ENCODE measurements around the gene UBE2H.
"Not testable (repeated sequence)": the region's sequence is repeated elsewhere in the genome, so short reads cannot be mapped to it uniquely, and the experiment has no call there.

UBE2H gene

GRCh38 chr7:129907122-129907736 is 45.5 kb downstream of the UBE2H start:
- H3K27me3 ChIP-seq (ENCODE audit: control insufficient read depth, insufficient read depth, low read length) = no peaks in the 10 kb centered on the region
- H3K36me3 ChIP-seq (ENCODE audit: control insufficient read depth, insufficient read depth, low read length) = peaks cover 3% of the 10 kb centered on the region
- no peak overlapping the region for H3K9ac ChIP-seq (ENCODE audit: low read depth, low read length)
- H3K4me3 ChIP-seq (ENCODE audit: low read depth, low read length) = no peak overlapping the region
- H3K9me3 ChIP-seq (ENCODE audit: control insufficient read depth, insufficient read depth, low read length) = no peaks in the 10 kb centered on the region
- peaks cover 16% of the 10 kb centered on the region for H3K4me1 ChIP-seq (ENCODE audit: control insufficient read depth, insufficient read depth, low read length)
- H3K27ac ChIP-seq (ENCODE audit: low read depth, low read length) = no peak overlapping the region

GRCh38 chr7:129906700-129907099 is 46.1 kb downstream of the UBE2H start:
- H3K9me3 ChIP-seq (ENCODE audit: control insufficient read depth, insufficient read depth, low read length) = no peaks in the 10 kb centered on the region
- H3K36me3 ChIP-seq (ENCODE audit: control insufficient read depth, insufficient read depth, low read length) = peaks cover 3% of the 10 kb centered on the region
- H3K27me3 ChIP-seq (ENCODE audit: control insufficient read depth, insufficient read depth, low read length) = no peaks in the 10 kb centered on the region
- H3K27ac ChIP-seq (ENCODE audit: low read depth, low read length) = no peak overlapping the region
- H3K4me1 ChIP-seq (ENCODE audit: control insufficient read depth, insufficient read depth, low read length) = peaks cover 16% of the 10 kb centered on the region
- no peak overlapping the region for H3K4me3 ChIP-seq (ENCODE audit: low read depth, low read length)
- no peak overlapping the region for H3K9ac ChIP-seq (ENCODE audit: low read depth, low read length)

- Histone ChIP-seq H3K4me3 (ENCODE audit: low read depth, low read length) (no peak overlapping the region), H3K9ac (ENCODE audit: low read depth, low read length) (no peak overlapping the region), H3K27ac (ENCODE audit: low read depth, low read length) (no peak overlapping the region), H3K9me3 (ENCODE audit: control insufficient read depth, insufficient read depth, low read length) (no peaks in the 10 kb centered on the region), H3K36me3 (ENCODE audit: control insufficient read depth, insufficient read depth, low read length) (peaks cover 9% of the 10 kb centered on the region), H3K4me1 (ENCODE audit: control insufficient read depth, insufficient read depth, low read length) (peaks cover 11% of the 10 kb centered on the region; the same call in 1 of the 2 replicates), H3K27me3 (ENCODE audit: control insufficient read depth, insufficient read depth, low read length) (no peaks in the 10 kb centered on the region)
Measured at GRCh38 chr7:129903935-129904334, 48.8 kb downstream of the UBE2H start.

- Histone ChIP-seq H3K4me1 (ENCODE audit: control insufficient read depth, insufficient read depth, low read length) (peaks cover 2% of the 10 kb centered on the region; the same call in 1 of the 2 replicates), H3K4me3 (ENCODE audit: low read depth, low read length) (no peak overlapping the region), H3K9ac (ENCODE audit: low read depth, low read length) (no peak overlapping the region), H3K36me3 (ENCODE audit: control insufficient read depth, insufficient read depth, low read length) (peaks cover 9% of the 10 kb centered on the region), H3K27me3 (ENCODE audit: control insufficient read depth, insufficient read depth, low read length) (no peaks in the 10 kb centered on the region), H3K27ac (ENCODE audit: low read depth, low read length) (peak overlapping the region; percentile 16), H3K9me3 (ENCODE audit: control insufficient read depth, insufficient read depth, low read length) (no peaks in the 10 kb centered on the region)
Measured at GRCh38 chr7:129902788-129903422, 49.9 kb downstream of the UBE2H start.

- Histone ChIP-seq H3K9ac (ENCODE audit: low read depth, low read length) (no peak overlapping the region), H3K36me3 (ENCODE audit: control insufficient read depth, insufficient read depth, low read length) (peaks cover 9% of the 10 kb centered on the region), H3K9me3 (ENCODE audit: control insufficient read depth, insufficient read depth, low read length) (no peaks in the 10 kb centered on the region), H3K27me3 (ENCODE audit: control insufficient read depth, insufficient read depth, low read length) (no peaks in the 10 kb centered on the region), H3K4me1 (ENCODE audit: control insufficient read depth, insufficient read depth, low read length) (no peaks in the 10 kb centered on the region), H3K4me3 (ENCODE audit: low read depth, low read length) (no peak overlapping the region), H3K27ac (ENCODE audit: low read depth, low read length) (no peak overlapping the region)
Measured at GRCh38 chr7:129898502-129899160, 54.1 kb downstream of the UBE2H start.

GRCh38 chr7:129898007-129898406 is 54.8 kb downstream of the UBE2H start:
- H3K4me1 ChIP-seq (ENCODE audit: control insufficient read depth, insufficient read depth, low read length) = no peaks in the 10 kb centered on the region
- no peaks in the 10 kb centered on the region for H3K9me3 ChIP-seq (ENCODE audit: control insufficient read depth, insufficient read depth, low read length)
- H3K27me3 ChIP-seq (ENCODE audit: control insufficient read depth, insufficient read depth, low read length) = no peaks in the 10 kb centered on the region
- H3K36me3 ChIP-seq (ENCODE audit: control insufficient read depth, insufficient read depth, low read length) = peaks cover 9% of the 10 kb centered on the region
- no peak overlapping the region for H3K4me3 ChIP-seq (ENCODE audit: low read depth, low read length)
- no peak overlapping the region for H3K9ac ChIP-seq (ENCODE audit: low read depth, low read length)
- no peak overlapping the region for H3K27ac ChIP-seq (ENCODE audit: low read depth, low read length)

GRCh38 chr7:129896568-129897382 is 56.0 kb downstream of the UBE2H start:
- Histone ChIP-seq H3K9me3 (ENCODE audit: control insufficient read depth, insufficient read depth, low read length) (no peaks in the 10 kb centered on the region), H3K4me3 (ENCODE audit: low read depth, low read length) (no peak overlapping the region), H3K4me1 (ENCODE audit: control insufficient read depth, insufficient read depth, low read length) (no peaks in the 10 kb centered on the region), H3K36me3 (ENCODE audit: control insufficient read depth, insufficient read depth, low read length) (peaks cover 9% of the 10 kb centered on the region), H3K9ac (ENCODE audit: low read depth, low read length) (no peak overlapping the region), H3K27ac (ENCODE audit: low read depth, low read length) (no peak overlapping the region), H3K27me3 (ENCODE audit: control insufficient read depth, insufficient read depth, low read length) (no peaks in the 10 kb centered on the region)

- H3K4me3 ChIP-seq (ENCODE audit: low read depth, low read length); H3K36me3 ChIP-seq (ENCODE audit: control insufficient read depth, insufficient read depth, low read length); H3K27ac ChIP-seq (ENCODE audit: low read depth, low read length); H3K9me3 ChIP-seq (ENCODE audit: control insufficient read depth, insufficient read depth, low read length); H3K27me3 ChIP-seq (ENCODE audit: control insufficient read depth, insufficient read depth, low read length); H3K4me1 ChIP-seq (ENCODE audit: control insufficient read depth, insufficient read depth, low read length); H3K9ac ChIP-seq (ENCODE audit: low read depth, low read length): not testable (repeated sequence)
Measured at GRCh38 chr7:129894184-129894583, 58.6 kb downstream of the UBE2H start.

- Histone ChIP-seq H3K9ac (ENCODE audit: low read depth, low read length) (no peak overlapping the region), H3K9me3 (ENCODE audit: control insufficient read depth, insufficient read depth, low read length) (no peaks in the 10 kb centered on the region)
Measured at GRCh38 chr7:129890090-129890489, 62.7 kb downstream of the UBE2H start.

GRCh38 chr7:129889133-129889844 is 63.5 kb downstream of the UBE2H start:
- Histone ChIP-seq H3K4me1 (ENCODE audit: control insufficient read depth, insufficient read depth, low read length) (no peaks in the 10 kb centered on the region), H3K27me3 (ENCODE audit: control insufficient read depth, insufficient read depth, low read length) (no peaks in the 10 kb centered on the region), H3K27ac (ENCODE audit: low read depth, low read length) (no peak overlapping the region), H3K4me3 (ENCODE audit: low read depth, low read length) (no peak overlapping the region), H3K36me3 (ENCODE audit: control insufficient read depth, insufficient read depth, low read length) (peaks cover 11% of the 10 kb centered on the region), H3K9me3 (ENCODE audit: control insufficient read depth, insufficient read depth, low read length) (no peaks in the 10 kb centered on the region), H3K9ac (ENCODE audit: low read depth, low read length) (no peak overlapping the region)

More at GRCh38 chr7:129890090-129890489, 62.7 kb downstream of the UBE2H start:
- Histone ChIP-seq H3K4me1 (ENCODE audit: control insufficient read depth, insufficient read depth, low read length) (no peaks in the 10 kb centered on the region), H3K27me3 (ENCODE audit: control insufficient read depth, insufficient read depth, low read length) (no peaks in the 10 kb centered on the region), H3K4me3 (ENCODE audit: low read depth, low read length) (no peak overlapping the region), H3K36me3 (ENCODE audit: control insufficient read depth, insufficient read depth, low read length) (peaks cover 11% of the 10 kb centered on the region), H3K27ac (ENCODE audit: low read depth, low read length) (no peak overlapping the region)
